Aorta (tissue), 5 donors: ENCODE measurements around the gene TNP2. TPM values are rescaled to one million over a fixed set of nuclear protein-coding genes. Genes with fewer than 3 reads are reported as not detected.

Experiments
- ATAC-seq: fragments of 200-7000 bp; cut with Tn5 transposase; one replicate; pipeline ENCODE4 v1.9.1; 2022; ENCODE audit warnings: moderate library complexity; ENCODE audit not compliant: low FRiP score
- DNase-seq, 2 donors: peaks; one replicate each; pipeline ENCODE4 v3.0.0-alpha.2; 2020
- H3K27ac ChIP-seq, 2 donors: one replicate each; pipeline ENCODE4 v1.5.1; 2013; ENCODE audit warnings: low read length in 2 of 2, mild to moderate bottlenecking in 2 of 2, moderate library complexity in 2 of 2, control low read depth in 1 of 2, inconsistent platforms in 1 of 2, low read depth in 1 of 2
- H3K27me3 ChIP-seq, 2 donors: one replicate each; pipeline ENCODE4 v1.6.1; 2013; ENCODE audit warnings: control low read depth in 1 of 2, low read length in 1 of 2, mild to moderate bottlenecking in 1 of 2, moderate library complexity in 1 of 2; ENCODE audit not compliant: insufficient read depth in 2 of 2, control insufficient read depth in 1 of 2
- H3K36me3 ChIP-seq, 2 donors: one replicate each; pipeline ENCODE4 v1.6.1; 2013; ENCODE audit warnings: control low read depth in 1 of 2, low read length in 1 of 2, mild to moderate bottlenecking in 1 of 2; ENCODE audit not compliant: insufficient read depth in 2 of 2, control insufficient read depth in 1 of 2
- H3K4me1 ChIP-seq, 2 donors: one replicate each; pipeline ENCODE4 v1.6.1; 2013; ENCODE audit warnings: low read length in 2 of 2, control low read depth in 1 of 2, mild to moderate bottlenecking in 1 of 2, moderate library complexity in 1 of 2; ENCODE audit not compliant: insufficient read depth in 2 of 2, control insufficient read depth in 1 of 2
- H3K4me3 ChIP-seq, 2 donors: one replicate each; pipeline ENCODE4 v1.5.1; 2013; ENCODE audit warnings: low read length in 2 of 2, control low read depth in 1 of 2, mild to moderate bottlenecking in 1 of 2
- H3K9me3 ChIP-seq: one replicate; pipeline ENCODE4 v1.6.1; 2013; ENCODE audit warnings: mild to moderate bottlenecking, low read length; ENCODE audit not compliant: control insufficient read depth
- WGBS, 2 donors: extraction: QIAGEN DNeasy Blood & Tissue Kit; methylation state at CpG; one replicate each; pipeline ENCODE4 v1.1.7; 2013; 5-methylcytosine and 5-hydroxymethylcytosine counted together
- intact Hi-C, 2 donors: fragments of 100-400 bp; cut with DNase I; formaldehyde crosslinking; loops; one replicate each; pipeline versions ENCODE4 v1.14.2 to v1.15.0; 2022
- polyA plus RNA-seq, 2 donors: library from polyadenylated mRNA; stranded (reverse); fragments of 200-250 nt; gene quantifications; one replicate each; pipeline ENCODE4 v1.2.3, GENCODE V29; 2013
- total RNA-seq, 2 donors: library from RNA; stranded (reverse); fragmentation: NEBNext Ultra II Directional; extraction: Animal tissue kit (Norgen Biotek cat#: 25700); gene quantifications; one replicate each; pipeline ENCODE4 v1.2.1, GENCODE V29; 2021
- donor health status: healthy with polysubstance abuse.
- donor health status: Bipolar disorder and iron deficiency.
- donor health status: DM: no; HTN: no; CAD: no.
- donor health status: DM: no; HTN: no; CAD: no.
- donor health status: DM: yes; HTN: yes; CAD: no.

Gene TNP2
- total and polyA plus RNA-seq, 4 donors = not detected

GRCh38 chr16:11280616-11281522 lies 11.7 kb upstream of the TNP2 start, which contains the start of gene PRM1:
TSS of gene PRM1 (minus strand) at chr16:11281330. CDS start at chr16:11281238, 92 bp downstream.
- H3K9me3 ChIP-seq = no peaks in the 10 kb centered on the region
- no peaks in the 10 kb centered on the region for H3K27me3 ChIP-seq
- ATAC-seq (no peak), DNase-seq (no peak)
- intact Hi-C loops = no loop called here
- WGBS, 2 donors = 85 to 86% methylated on average over 22 to 25 of the region's 25 CpGs
- no peak within 1 kb of the TSS for H3K4me3 ChIP-seq
- no peak within 1 kb of the TSS for H3K27ac ChIP-seq
- no peaks in the 10 kb centered on the region for H3K4me1 ChIP-seq
- H3K36me3 ChIP-seq = no peaks in the 10 kb centered on the region

GRCh38 chr16:11278681-11279628 lies 9.8 kb upstream of the TNP2 start:
- ATAC-seq (no peak), DNase-seq (no peak)
- no peaks in the 10 kb centered on the region for H3K36me3 ChIP-seq
- no peak overlapping the region for H3K4me3 ChIP-seq
- H3K4me1 ChIP-seq = no peaks in the 10 kb centered on the region
- H3K27me3 ChIP-seq = no peaks in the 10 kb centered on the region
- no peak overlapping the region for H3K27ac ChIP-seq
- H3K9me3 ChIP-seq = no peaks in the 10 kb centered on the region
- intact Hi-C loops = no loop called here
- 88 to 89% methylated on average over 7 of the region's 7 CpGs for WGBS, 2 donors

GRCh38 chr16:11277607-11278337 lies 8.6 kb upstream of the TNP2 start:
- no peaks in the 10 kb centered on the region for H3K36me3 ChIP-seq
- WGBS, 2 donors = 96% methylated on average over 12 of the region's 12 CpGs
- no peaks in the 10 kb centered on the region for H3K9me3 ChIP-seq
- intact Hi-C loops = no loop called here
- H3K27me3 ChIP-seq = no peaks in the 10 kb centered on the region
- no peak for DNase-seq
- H3K4me1 ChIP-seq = no peaks in the 10 kb centered on the region
- H3K4me3 ChIP-seq = no peak overlapping the region
- no peak for ATAC-seq
- no peak overlapping the region for H3K27ac ChIP-seq

GRCh38 chr16:11276896-11277593 lies 7.9 kb upstream of the TNP2 start:
- no peak overlapping the region for H3K27ac ChIP-seq
- no peak overlapping the region for H3K4me3 ChIP-seq
- no peaks in the 10 kb centered on the region for H3K36me3 ChIP-seq
- DNase-seq = no peak
- H3K27me3 ChIP-seq = no peaks in the 10 kb centered on the region
- WGBS, 2 donors = 90% methylated on average over 11 of the region's 11 CpGs
- no peaks in the 10 kb centered on the region for H3K9me3 ChIP-seq
- intact Hi-C loops = no loop called here
- no peaks in the 10 kb centered on the region for H3K4me1 ChIP-seq
- ATAC-seq = no peak

- DNase-seq (no peak), ATAC-seq (no peak)
- intact Hi-C loops = no loop called here
- Histone ChIP-seq H3K4me3 (no peak within 1 kb of the TSS), H3K36me3 (no peaks in the 10 kb centered on the region), H3K9me3 (no peaks in the 10 kb centered on the region), H3K27me3 (no peaks in the 10 kb centered on the region), H3K4me1 (no peaks in the 10 kb centered on the region), H3K27ac (no peak within 1 kb of the TSS)
- 93 to 94% methylated on average over 26 of the region's 26 CpGs for WGBS, 2 donors
Measured at GRCh38 chr16:11276143-11276895, 7.2 kb upstream of the TNP2 start, which contains the start of gene PRM2. TSS of gene PRM2 (minus strand) at chr16:11276480. CDS start at chr16:11276370, 110 bp downstream.

- intact Hi-C loops = no loop called here
- DNase-seq (no peak), ATAC-seq (no peak)
- Histone ChIP-seq H3K27me3 (no peaks in the 10 kb centered on the region), H3K36me3 (no peaks in the 10 kb centered on the region), H3K4me3 (no peak overlapping the region), H3K9me3 (no peaks in the 10 kb centered on the region), H3K27ac (no peak overlapping the region), H3K4me1 (no peaks in the 10 kb centered on the region)
- WGBS, 2 donors = 91 to 97% methylated on average over 7 of the region's 7 CpGs
Measured at GRCh38 chr16:11274964-11275363, 5.8 kb upstream of the TNP2 start.

- intact Hi-C loops = no loop called here
- Histone ChIP-seq H3K36me3 (no peaks in the 10 kb centered on the region), H3K27me3 (no peaks in the 10 kb centered on the region), H3K4me1 (no peaks in the 10 kb centered on the region), H3K4me3 (no peak overlapping the region), H3K9me3 (no peaks in the 10 kb centered on the region), H3K27ac (no peak overlapping the region)
- peak; percentile 8 for ATAC-seq
- WGBS, 2 donors = 67 to 71% methylated on average over 3 of the region's 3 CpGs
- DNase-seq = no peak
Measured at GRCh38 chr16:11273721-11274324, 4.7 kb upstream of the TNP2 start.
